HepG2 (cell line): ENCODE measurements around the gene LRRC25. TPM values are rescaled to one million over a fixed set of nuclear protein-coding genes. Genes with fewer than 3 reads are reported as not detected.
A peak's percentile ranks its signal among the peaks of the same experiment; 100 is the strongest.

Experiments used
- ATAC-seq: fragments of 200-7000 bp; cut with Tn5 transposase; 3 replicates; pipeline ENCODE4 v1.9.1; 2020; ENCODE audit warnings: mild to moderate bottlenecking, moderate library complexity
- BruUV-seq: library from RNA; stranded (reverse); fragments of 400-500 nt; replicated peaks from 2 replicates; lab custom pipeline; 2021; lab: Mats Ljungman, UMichigan
- CTCF ChIA-PET: fragments of 300-600 bp; formaldehyde crosslinking; extraction: SDS; loops from one replicate; lab custom pipeline; 2021; ENCODE audit warnings: low total read pairs, inconsistent platforms, low intra/inter-chr PET ratio; lab: Yijun Ruan, JAX
- POLR2A ChIA-PET: fragments of 350-600 bp; sonication (Branson Sonifier 250); formaldehyde crosslinking; loops from one replicate; lab custom pipeline; 2020; ENCODE audit warnings: antibody characterized with exemption, inconsistent platforms; lab: Yijun Ruan, JAX
- DNase-seq: peaks from one replicate; pipeline ENCODE4 v3.0.0-alpha.2; 2015; ENCODE audit warnings: low spot score
- FAIRE-seq: peaks from 3 replicates; lab custom pipeline; 2011; peaks lifted over from hg19 to GRCh38; lab: Jason Lieb, UNC
- H2AFZ ChIP-seq: one replicate; pipeline ENCODE4 v1.6.1; 2011; ENCODE audit warnings: low read length, inconsistent platforms
- H3K27ac ChIP-seq: fragments of 300-600 bp; 3 replicates; pipeline ENCODE4 v1.8.0; 2011; ENCODE audit warnings: mixed run types, mild to moderate bottlenecking, mixed read lengths, low read length, inconsistent platforms; ENCODE audit not compliant: insufficient read depth; ENCODE audit errors: extremely low read length
- H3K27me3 ChIP-seq, 2 experiments: fragments of 200-600 bp in 1 of 2; 2 replicates in 1 of 2; 3 replicates in 1 of 2; pipeline versions ENCODE4 v1.6.0 to v1.8.0; 2011; ENCODE audit warnings: low read length in 2 of 2, mild to moderate bottlenecking in 2 of 2, moderate library complexity in 2 of 2, inconsistent platforms in 1 of 2; ENCODE audit not compliant: insufficient read depth in 2 of 2, control insufficient read depth in 1 of 2
- H3K36me3 ChIP-seq, 2 experiments: fragments of 200-600 bp in 1 of 2; replicated peaks in 1 of 2; 2 replicates in 1 of 2; 3 replicates in 1 of 2; pipeline versions ENCODE4 v1.5.1 to v1.8.0; 2011; ENCODE audit warnings: low read length in 2 of 2, inconsistent platforms in 1 of 2; ENCODE audit not compliant: insufficient read depth in 2 of 2, control insufficient read depth in 1 of 2
- H3K4me1 ChIP-seq: 2 replicates; pipeline ENCODE4 v1.5.1; 2012; ENCODE audit warnings: low read length, inconsistent platforms; ENCODE audit not compliant: insufficient read depth
- H3K4me2 ChIP-seq: 2 replicates; pipeline ENCODE4 v1.6.0; 2011; ENCODE audit warnings: low read depth, low read length, inconsistent platforms
- H3K4me3 ChIP-seq, 3 experiments: fragments of 200-600 bp in 1 of 3; sonication (generic), shearing (Covaris generic) in 1 of 3; replicated peaks in 1 of 3; 2 replicates each; pipeline ENCODE4 v1.5.1; 2011 to 2016; ENCODE audit warnings: low read length in 3 of 3, inconsistent platforms in 2 of 3, low read depth in 2 of 3, mild to moderate bottlenecking in 2 of 3, control low read depth in 1 of 3, mixed read lengths in 1 of 3; ENCODE audit not compliant: insufficient read depth in 1 of 3
- H3K79me2 ChIP-seq: one replicate; pipeline ENCODE4 v1.6.1; 2011; ENCODE audit warnings: low read length, inconsistent platforms; ENCODE audit not compliant: insufficient read depth
- H3K9ac ChIP-seq: 2 replicates; pipeline ENCODE4 v1.6.0; 2011; ENCODE audit warnings: mild to moderate bottlenecking, low read depth, low read length, inconsistent platforms; ENCODE audit not compliant: insufficient read depth
- H3K9me3 ChIP-seq: 2 replicates; pipeline ENCODE4 v1.5.1; 2012; ENCODE audit warnings: mild to moderate bottlenecking, low read length
- H4K20me1 ChIP-seq: 2 replicates; pipeline ENCODE4 v1.6.0; 2011; ENCODE audit warnings: inconsistent platforms, mild to moderate bottlenecking, low read length, moderate library complexity; ENCODE audit not compliant: insufficient read depth
- ETV6 ChIP-seq: sonication (generic); formaldehyde crosslinking; conservative IDR thresholded peaks from 2 replicates; pipeline ENCODE4 v1.4.0; 2020; ENCODE audit warnings: missing genetic modification reagents
- KLF12 ChIP-seq: sonication (generic); formaldehyde crosslinking; IDR thresholded peaks from 2 replicates; pipeline ENCODE4 v1.4.0; 2020; ENCODE audit warnings: missing genetic modification reagents, borderline replicate concordance
- ZFAT ChIP-seq: sonication (generic); formaldehyde crosslinking; conservative IDR thresholded peaks from 2 replicates; pipeline ENCODE4 v1.8.1; 2023; ENCODE audit warnings: missing genetic modification reagents, inconsistent platforms
- ZNF776 ChIP-seq: sonication (generic); formaldehyde crosslinking; IDR thresholded peaks from 2 replicates; pipeline ENCODE4 v1.4.0; 2020; ENCODE audit warnings: mild to moderate bottlenecking, missing genetic modification reagents
- ZNF784 ChIP-seq: sonication (generic); formaldehyde crosslinking; IDR thresholded peaks from 2 replicates; pipeline ENCODE4 v1.5.1; 2020; ENCODE audit warnings: missing genetic modification reagents, mild to moderate bottlenecking, borderline replicate concordance
- WGBS: methylation state at CpG from one replicate; pipeline ENCODE4 v1.1.6; 2017; ENCODE audit warnings: low lambda C conversion rate; 5-methylcytosine and 5-hydroxymethylcytosine counted together
- in situ Hi-C: cut with HindIII; loops from 2 replicates; pipeline ENCODE4 v1.10.0; 2017; ENCODE audit warnings: low pct_unique_long_range_greater_than_20kb; ENCODE audit not compliant: extremely low pct_ligation_motif_present
- intact Hi-C: fragments of 100-400 bp; cut with micrococcal nuclease; formaldehyde crosslinking; loops from one replicate; pipeline ENCODE4 v1.10.0; 2022; ENCODE audit not compliant: unreplicated experiment
- polyA plus RNA-seq, 8 experiments: library from polyadenylated mRNA; depleted of rRNA in 3 of 8; stranded (reverse) in 7 of 8; unstranded in 1 of 8; fragments of >200 nt; fragmentation: Illumina TruSeq in 4 of 8; extraction: Trizol in 4 of 8; gene quantifications; 2 replicates each; pipeline versions ENCODE4 v1.2.1 to v1.2.3, GENCODE V29; 2011 to 2016; ENCODE audit warnings: low read depth in 4 of 8, missing spikeins in 1 of 8, mixed read lengths in 1 of 8; ENCODE audit not compliant: insufficient read depth in 1 of 8
- total RNA-seq, 5 experiments: library from RNA; depleted of rRNA; stranded (reverse); fragments of >200 nt; fragmentation: Illumina TruSeq; extraction: Trizol; gene quantifications; 2 replicates each; pipeline ENCODE4 v1.2.3, GENCODE V29; 2016; ENCODE audit warnings: low read depth in 1 of 5
- TF ChIP-seq, protein P1 (sequence below): sonication (generic); formaldehyde crosslinking; IDR thresholded peaks from 2 replicates; pipeline ENCODE4 v1.4.0; 2020; ENCODE audit warnings: missing genetic modification reagents

Gene LRRC25
- total and polyA plus RNA-seq, 2 of the 13 experiments (the other 11 are each of a cell fraction or from before 2014, with no cell fraction given): 0.13 to 0.53 TPM

DNA sequence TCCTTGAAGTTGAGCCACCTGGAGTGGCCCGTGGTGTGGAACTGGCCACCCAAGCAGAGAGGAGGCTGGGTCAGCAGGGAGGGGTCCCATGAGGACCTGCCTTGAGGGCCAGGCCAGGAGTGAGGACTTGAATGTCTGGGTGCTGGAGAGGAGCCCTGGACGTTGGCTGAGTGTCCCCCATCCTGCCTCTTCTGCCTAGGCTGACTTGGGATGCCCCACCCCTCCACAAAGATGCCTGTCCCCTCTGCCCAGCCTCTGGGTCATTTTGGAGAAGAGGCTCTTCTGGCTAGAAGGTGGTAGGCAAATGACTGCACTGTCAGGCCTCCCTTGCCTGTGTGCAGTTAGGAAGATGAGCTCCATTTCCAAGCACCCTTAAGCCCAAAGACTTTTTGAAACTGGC lies 23.5 kb upstream of the LRRC25 start:
- no peaks in the 10 kb centered on the region for H3K27me3 ChIP-seq
- peaks cover 48% of the 10 kb centered on the region for H3K4me1 ChIP-seq
- in situ Hi-C loops (no loop called here), intact Hi-C loops (no loop called here)
- no peak for ATAC-seq
- 0 out of 5 replicates have a peak, but pooled peaks cover 0 to 3% of the 10 kb centered on the region in 2 experiments for H3K36me3 ChIP-seq
- peak overlapping the region; percentile 85 for H3K4me2 ChIP-seq
- ChIA-PET CTCF (no interaction called here), POLR2A (interaction anchor here (1.2 kb wide), 2 partner anchors 18 to 41 kb away, joined by 3 to 4 read pairs; partner anchors contain the start of gene ISYNA1)
- peaks cover 31% of the 10 kb centered on the region for H3K79me2 ChIP-seq
- H4K20me1 ChIP-seq: peaks cover 8% of the 10 kb centered on the region; the same call in 1 of the 2 replicates
- H3K4me3 ChIP-seq: peak overlapping the region; percentile 60 to 78 (median 76); a peak in 4 of 6 replicates
- H3K9me3 ChIP-seq: no peaks in the 10 kb centered on the region
- no peak for FAIRE-seq
- H3K9ac ChIP-seq: 0 out of 2 replicates have a peak overlapping the region, but pooled peaks have one; percentile 29
- DNase-seq: no peak
- 69% methylated on average over 1 of the region's 2 CpGs for WGBS
- no peak overlapping the region for H2AFZ ChIP-seq
- no peak overlapping the region for H3K27ac ChIP-seq
- TF ChIP-seq ZNF784 (CRISPR knock-in tag): no peak
- TF ChIP-seq, protein P1, sequence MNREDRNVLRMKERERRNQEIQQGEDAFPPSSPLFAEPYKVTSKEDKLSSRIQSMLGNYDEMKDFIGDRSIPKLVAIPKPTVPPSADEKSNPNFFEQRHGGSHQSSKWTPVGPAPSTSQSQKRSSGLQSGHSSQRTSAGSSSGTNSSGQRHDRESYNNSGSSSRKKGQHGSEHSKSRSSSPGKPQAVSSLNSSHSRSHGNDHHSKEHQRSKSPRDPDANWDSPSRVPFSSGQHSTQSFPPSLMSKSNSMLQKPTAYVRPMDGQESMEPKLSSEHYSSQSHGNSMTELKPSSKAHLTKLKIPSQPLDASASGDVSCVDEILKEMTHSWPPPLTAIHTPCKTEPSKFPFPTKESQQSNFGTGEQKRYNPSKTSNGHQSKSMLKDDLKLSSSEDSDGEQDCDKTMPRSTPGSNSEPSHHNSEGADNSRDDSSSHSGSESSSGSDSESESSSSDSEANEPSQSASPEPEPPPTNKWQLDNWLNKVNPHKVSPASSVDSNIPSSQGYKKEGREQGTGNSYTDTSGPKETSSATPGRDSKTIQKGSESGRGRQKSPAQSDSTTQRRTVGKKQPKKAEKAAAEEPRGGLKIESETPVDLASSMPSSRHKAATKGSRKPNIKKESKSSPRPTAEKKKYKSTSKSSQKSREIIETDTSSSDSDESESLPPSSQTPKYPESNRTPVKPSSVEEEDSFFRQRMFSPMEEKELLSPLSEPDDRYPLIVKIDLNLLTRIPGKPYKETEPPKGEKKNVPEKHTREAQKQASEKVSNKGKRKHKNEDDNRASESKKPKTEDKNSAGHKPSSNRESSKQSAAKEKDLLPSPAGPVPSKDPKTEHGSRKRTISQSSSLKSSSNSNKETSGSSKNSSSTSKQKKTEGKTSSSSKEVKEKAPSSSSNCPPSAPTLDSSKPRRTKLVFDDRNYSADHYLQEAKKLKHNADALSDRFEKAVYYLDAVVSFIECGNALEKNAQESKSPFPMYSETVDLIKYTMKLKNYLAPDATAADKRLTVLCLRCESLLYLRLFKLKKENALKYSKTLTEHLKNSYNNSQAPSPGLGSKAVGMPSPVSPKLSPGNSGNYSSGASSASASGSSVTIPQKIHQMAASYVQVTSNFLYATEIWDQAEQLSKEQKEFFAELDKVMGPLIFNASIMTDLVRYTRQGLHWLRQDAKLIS (CRISPR knock-in tag): no peak
- no peak for TF ChIP-seq KLF12 (CRISPR knock-in tag)
- no peak for TF ChIP-seq ZFAT
- TF ChIP-seq ZNF776: no peak
- TF ChIP-seq ETV6 (CRISPR knock-in tag): no peak
- TF ChIP-seq, all 625 proteins: peak for 0
- no TSS peak for BruUV-seq
